Body of pancreas (tissue), 4 donors: ENCODE results near the gene CDHR5.

Source experiments
- CTCF ChIP-seq, 7 experiments: fragments of 450-650 bp in 4 of 7; fragments of 200-600 bp in 3 of 7; sonication (generic) in 3 of 7; IDR thresholded peaks; one replicate each; pipeline ENCODE4 v1.5.1; 2016 to 2019; ENCODE audit warnings: antibody characterized with exemption in 7 of 7
- POLR2A ChIP-seq, 3 donors: fragments of 450-650 bp; IDR thresholded peaks; one replicate each; pipeline ENCODE4 v1.6.1; 2016; ENCODE audit warnings: antibody characterized with exemption in 3 of 3, mild to moderate bottlenecking in 2 of 3

- TF ChIP-seq POLR2A (IDR thresholded peaks at IDR 0.05) (no peak), CTCF (IDR thresholded peaks at IDR 0.05) (no peak)
These were observed 29.4 kb downstream of the CDHR5 start for GRCh38 chr11:595400-595799.
